NCI-H2227 (cell line): Measurements from ENCODE around the gene DNAJB8.

ENCODE experiments used
- DNase-seq: peaks from one replicate; lab custom pipeline; 2025; ENCODE audit not compliant: unreplicated experiment; lab: John Stamatoyannopoulos, UW

The DNAJB8 gene

DNA sequence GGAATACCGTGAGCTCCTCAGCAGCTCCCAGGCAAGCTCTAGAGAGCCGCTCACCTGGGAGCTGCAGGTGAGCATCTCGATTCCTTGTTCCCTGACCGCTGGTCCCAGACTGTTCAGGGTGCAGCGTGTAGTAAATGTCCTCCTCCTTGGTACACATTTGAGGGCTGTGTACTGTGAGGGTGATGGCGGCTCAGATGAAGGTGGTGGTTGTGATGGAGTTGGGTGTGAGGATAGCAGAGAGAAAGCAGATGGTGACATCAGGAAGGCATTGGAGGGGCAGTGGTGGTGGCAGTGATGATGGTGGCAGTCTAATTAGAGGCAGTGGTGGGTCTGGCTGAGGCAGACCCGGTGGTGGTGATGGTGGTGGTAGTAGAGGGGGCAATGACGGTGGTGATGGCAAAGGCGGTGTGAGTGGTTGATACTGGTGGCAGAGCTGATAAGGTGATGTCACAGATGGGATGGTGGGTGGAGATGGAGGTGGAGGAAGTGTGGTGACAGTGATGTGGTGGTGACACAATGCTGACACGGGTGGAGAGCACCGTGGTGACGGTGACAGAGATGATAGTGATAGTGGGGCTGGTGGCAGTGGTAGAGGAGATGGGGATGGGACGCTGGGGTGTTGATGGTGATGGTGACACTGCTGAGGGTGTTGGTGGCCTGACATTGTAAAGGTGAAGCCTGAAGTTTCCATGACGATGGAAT, at the start of gene DNAJB8:
Gene DNAJB8 (minus strand): TSS at position 51 of the 702 bp plus-strand sequence. CDS start 3,645 bp downstream, outside the sequence.
- no peak for DNase-seq

DNA sequence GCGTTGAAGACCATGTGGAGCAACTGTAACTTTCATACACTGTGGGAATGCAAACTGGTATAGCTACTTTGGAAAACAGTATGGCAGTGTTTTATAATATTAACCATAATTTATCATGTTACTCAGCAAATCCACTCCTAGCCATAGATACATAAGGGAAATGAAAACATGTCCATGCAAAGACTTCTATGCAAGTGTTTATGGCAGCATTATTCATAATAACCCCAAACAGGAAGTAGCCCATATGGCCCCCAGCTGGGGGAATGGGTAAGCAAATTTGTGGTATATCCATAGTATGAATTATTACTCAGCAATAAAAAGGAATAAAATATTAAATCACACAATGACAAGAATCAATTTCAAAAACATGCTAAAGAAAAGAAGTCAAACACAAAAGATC, 49.3 kb upstream of the DNAJB8 start:
- no peak for DNase-seq

DNA sequence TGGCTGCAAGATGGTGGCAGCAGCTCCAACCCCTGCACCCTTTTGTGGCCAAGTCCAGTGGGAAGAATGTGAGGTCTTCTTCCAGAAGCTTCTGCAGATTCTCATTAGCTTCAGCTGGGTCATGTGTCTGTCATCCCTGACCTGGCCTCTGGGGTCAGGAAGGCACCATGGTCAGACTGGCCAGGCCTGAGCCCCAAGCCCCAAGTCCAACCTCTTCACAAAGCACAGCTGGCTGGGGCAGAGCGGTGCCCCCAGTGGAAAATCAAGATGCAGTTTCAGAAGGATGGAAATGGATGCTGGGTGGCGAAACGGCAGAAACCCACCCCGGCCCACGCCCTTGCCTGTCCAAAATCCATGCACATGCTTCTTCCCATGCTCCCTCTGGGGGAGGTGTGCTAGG, 42.2 kb upstream of the DNAJB8 start:
- DNase-seq: no peak

DNA sequence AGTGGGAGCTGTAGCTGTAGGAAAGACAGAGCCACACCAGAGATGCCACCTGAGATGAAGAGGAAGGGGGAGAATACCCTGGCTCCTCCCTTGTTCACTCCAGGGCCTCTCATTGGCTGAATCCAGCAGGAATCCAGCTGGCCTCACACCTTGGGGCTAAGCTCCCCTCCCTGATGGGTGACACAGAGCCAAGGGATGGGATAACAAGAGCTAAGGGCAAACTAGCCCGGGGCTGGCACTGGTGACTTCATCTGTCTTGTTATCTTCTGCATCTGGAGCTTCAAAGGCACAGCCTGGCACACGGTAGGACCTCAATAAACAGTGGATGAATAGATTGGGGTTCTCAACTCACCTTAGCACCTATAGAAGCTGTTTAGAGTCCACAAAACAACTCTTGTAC, 40.1 kb upstream of the DNAJB8 start:
- no peak for DNase-seq

DNA sequence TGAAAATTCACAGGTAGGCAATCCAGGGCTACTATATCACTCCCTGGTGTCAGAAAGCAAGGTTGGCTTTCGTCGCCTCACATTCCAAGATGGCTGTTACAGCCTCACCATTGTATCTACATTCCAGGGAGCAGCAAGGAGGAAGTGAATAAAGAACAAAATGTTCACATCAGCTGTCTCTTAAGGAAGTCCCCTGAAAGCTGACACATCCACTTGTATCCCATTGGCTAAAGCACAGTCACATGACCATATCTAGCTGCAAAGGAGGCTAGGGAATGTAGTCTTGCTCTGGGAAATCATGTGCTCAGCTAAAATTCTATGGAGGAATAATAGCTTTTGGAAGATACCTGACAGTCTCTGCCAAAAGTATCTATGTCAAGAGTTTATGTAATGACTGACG, 39.1 kb upstream of the DNAJB8 start:
- DNase-seq: no peak

DNA sequence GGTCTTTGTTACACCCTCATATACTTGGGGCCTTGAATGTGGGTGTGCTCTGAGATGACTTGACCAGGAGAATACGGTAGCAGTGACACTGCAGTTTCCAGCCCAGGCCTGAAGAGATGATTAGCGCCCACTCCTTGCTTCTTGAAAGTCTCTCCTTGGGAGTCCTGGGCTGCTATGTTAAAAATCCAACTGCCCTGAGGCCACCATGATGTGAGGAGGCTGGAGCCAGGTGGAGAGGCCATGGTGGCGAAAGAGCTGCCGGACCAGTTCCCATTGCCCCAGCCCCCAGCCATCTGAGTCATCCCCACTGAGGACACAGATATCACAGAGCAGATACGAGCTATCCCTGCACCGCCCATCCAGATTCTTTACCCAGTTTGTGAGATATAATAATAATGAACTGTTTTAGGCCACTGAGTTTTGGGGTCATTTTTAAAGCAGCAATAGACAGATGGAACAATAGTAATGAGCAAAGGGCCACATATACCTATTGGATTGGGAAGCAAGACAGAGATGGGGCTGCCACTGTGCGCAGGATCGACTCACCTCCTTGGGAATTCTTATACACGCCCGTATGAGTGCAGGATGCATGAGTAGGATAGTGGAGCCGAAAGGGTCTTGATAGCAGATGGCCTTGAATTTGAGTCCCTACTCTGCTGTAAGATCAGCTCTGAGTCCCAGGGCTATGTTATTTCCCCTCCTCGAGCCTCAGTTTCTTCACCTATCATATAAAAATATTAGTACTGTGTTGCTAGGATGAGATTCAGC, 38.5 kb upstream of the DNAJB8 start:
- no peak for DNase-seq

DNA sequence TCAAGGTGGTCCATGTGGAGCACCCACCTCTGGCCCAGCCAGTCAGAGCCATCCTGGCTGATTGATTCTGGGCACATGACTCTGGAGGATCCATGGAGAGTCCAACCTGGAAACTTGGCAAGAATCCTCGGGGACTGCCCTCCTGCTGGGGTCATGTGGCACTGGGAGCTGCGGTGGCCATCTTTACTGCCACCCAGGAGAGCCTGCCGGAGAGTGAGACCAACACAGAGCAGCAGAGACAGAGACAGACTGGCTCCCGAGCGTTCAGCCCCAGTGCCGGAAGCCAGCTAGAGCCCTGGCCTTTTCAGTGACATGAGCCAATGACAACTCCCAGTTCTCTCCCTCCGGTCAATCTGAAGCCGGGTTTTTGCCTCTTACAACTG, 37.8 kb upstream of the DNAJB8 start:
- DNase-seq: no peak

DNA sequence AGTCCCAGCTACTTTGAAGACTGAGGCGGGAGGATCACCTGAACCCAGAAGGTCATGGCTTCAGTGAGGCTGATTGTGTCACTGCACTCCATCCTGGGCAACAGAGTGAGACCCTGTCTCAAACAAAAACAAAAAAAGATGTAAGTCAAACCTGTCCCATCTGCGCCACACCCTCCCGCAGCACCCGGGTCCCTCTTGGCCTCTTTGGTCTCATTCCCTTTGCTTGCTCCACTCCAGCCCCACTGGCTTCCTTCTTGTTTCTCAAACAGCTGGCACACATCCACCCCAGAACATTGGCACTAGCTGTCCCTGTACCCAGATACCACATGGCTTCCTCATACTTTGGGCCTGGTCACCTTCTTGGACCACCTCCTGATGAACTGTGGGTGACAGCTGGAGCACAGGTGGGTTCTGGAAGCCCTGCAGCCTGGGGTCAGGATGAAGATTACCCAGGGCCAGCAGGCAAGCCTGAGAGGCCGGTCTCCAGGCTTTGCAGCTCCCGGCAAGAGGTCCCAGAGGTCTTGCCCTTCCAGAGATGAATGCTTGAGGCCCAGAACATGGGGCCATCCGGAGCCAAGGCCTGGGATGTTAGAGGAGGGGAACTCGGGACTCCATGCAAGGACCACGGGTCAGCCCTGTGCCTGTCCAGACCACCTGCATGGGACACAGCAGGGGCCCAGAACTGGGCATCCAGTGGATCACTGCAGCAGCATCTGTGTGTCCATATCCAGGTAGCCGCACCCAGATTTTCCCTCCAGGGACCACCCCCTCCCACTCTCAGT, 37.3 kb upstream of the DNAJB8 start:
- no peak for DNase-seq

DNA sequence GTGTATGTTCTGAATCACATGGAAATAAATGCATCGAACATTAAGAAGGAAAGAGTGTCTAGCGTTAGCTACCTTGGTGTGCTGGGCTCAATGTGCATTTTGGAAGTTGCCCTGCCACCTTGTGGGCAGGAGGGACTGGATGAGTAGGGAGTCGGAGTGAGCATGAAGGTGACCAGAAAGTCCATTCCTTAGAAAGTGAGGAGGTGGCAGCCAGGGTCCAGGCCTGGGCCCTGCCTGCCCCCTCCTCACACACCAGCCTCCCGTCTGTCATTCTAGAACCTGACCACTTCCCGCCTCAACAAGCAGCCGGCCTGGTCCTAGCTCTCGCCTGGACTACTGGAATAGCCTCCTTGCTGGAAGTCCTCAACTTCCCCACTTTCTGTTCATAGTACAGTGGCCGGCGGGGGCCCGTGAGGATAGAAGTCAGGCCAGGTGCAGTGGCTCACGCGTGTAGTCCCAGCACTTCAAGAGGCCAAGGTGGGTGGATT, 36.5 kb upstream of the DNAJB8 start:
- DNase-seq: no peak

DNA sequence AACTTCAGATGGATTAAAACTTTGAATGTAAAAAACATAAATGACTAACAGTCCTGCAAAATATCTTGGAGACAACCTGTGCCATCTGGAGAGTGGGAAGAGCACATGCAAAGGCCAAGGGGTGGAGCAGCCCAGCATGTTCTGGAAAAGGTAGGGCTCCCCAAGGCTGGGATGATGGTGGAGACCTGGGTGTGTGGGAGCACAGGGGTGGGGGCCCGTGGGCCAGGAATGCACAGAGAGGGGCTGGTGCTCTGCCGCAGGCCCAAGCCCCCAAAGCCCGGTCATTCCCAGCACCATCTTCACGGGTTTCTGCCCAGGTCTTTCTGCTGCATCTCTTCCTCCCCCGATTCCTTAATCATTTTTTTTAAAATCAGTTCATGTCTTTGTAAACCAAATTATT, 36.0 kb upstream of the DNAJB8 start:
- no peak for DNase-seq

DNA sequence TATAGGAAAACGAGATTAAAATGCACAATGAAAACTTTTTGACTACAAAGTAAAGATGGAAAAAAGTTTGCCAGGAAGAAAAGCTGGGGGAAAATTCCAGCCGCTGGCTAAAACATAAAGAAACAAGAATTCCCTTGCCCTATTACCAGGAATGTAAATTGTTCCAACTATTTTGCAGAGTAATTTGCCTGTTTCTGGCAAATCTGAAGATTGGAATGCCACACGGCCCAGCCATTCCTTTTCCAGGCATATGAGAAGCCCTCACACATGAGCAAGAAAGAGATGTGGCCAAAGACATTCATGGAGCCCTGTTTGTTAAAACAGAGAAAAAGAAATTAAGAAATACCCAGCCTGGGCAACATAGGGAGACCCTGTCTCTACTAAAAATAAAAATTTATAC, 34.7 kb upstream of the DNAJB8 start:
- DNase-seq: no peak

DNA sequence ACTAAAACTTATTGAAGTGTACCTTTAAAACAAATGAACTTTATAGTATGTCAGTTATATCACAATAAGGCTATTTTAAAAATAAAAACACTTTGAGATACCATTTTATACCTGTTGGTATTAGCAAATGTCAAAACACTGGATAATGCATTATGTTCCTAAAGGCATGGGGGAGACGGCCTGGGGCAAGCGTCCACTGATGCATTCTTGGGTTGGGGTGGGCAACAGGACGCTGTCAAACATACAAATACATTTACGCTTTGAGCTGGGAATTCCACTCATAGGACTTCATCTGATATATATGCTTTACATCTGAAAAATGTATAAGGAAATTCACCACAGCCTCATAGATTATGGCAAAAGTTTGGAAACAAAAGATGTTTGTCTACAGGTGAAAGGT, 33.9 kb upstream of the DNAJB8 start:
- DNase-seq: no peak

DNA sequence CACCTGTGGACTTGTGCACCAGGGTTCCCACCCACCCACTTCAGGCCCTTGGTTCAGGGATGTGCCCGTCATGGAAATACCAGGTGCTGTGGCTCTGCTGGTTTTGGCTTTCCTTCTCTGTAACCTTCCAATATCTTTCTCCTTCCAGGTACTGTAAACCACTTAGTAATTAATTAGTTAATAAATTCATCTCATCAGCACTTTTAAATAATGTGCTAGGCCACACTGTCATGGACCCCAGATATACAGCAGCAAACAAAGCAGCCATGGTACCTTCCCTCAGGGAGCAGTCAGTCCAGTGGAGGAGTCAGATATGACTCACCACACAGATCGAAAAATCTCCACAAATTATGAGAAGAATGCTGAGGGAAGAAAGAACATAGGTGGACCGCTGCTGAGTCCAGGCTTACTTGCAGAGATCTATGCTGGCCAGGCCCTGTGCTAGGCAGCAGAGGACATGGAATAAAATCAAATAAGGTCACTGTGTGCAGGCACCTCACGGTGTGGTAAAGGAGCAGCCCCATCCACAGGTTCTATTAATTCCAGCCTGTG, 33.1 kb upstream of the DNAJB8 start:
- DNase-seq: no peak

DNA sequence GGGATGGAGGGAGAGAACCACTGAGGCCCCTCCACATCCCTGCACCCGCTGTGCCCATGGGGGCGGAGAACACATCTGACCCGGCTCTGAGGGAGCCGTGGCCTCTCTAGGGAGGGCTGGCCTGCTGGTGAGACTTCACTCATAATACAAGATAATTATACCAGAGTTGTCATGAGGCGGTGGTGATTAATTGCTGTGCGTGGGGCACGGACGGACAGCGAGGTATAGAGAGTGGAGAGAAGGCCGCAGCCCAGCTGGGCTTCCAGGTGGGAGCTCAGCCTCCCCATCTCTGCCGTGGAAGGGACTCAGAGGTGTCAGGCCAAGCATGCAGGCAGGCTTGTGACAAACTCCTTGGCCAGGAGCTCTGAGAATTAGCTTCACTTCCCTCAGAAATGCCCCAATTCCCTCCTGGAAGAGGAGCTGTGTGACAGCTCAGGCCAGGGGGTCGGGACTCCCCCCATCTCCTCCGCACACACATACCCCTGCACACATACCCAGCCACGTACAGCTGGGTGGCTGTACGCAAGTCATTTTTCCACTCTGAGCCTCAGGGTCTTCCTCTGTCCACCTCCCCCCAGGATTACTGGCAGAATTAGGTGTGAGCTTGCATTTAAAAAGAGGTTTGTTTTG, 32.3 kb upstream of the DNAJB8 start:
- DNase-seq: peak; percentile 31

DNA sequence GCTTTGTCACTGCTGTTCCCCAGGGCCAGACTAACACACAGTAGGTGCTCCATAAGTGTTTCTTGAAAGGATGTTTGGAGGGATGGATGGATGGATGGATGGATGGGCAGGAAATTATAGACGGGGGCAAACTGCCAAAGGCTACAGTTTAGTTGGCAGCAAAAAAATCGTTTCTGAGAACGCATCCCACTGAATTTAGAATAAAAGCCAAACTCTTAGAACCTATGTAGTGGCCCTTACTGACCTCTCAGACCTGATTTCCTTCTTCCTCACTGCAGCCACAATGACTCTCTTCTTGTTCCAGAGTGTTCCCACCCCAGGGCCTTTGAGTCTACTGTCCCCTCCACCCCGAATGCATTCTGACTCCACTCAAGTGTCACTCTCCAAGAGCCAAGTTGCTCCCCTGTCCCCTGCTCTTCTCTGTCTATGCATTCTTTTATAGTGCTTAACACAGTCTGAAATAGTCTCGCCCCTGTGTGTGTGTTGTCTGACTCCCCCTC, 31.5 kb upstream of the DNAJB8 start:
- no peak for DNase-seq

DNA sequence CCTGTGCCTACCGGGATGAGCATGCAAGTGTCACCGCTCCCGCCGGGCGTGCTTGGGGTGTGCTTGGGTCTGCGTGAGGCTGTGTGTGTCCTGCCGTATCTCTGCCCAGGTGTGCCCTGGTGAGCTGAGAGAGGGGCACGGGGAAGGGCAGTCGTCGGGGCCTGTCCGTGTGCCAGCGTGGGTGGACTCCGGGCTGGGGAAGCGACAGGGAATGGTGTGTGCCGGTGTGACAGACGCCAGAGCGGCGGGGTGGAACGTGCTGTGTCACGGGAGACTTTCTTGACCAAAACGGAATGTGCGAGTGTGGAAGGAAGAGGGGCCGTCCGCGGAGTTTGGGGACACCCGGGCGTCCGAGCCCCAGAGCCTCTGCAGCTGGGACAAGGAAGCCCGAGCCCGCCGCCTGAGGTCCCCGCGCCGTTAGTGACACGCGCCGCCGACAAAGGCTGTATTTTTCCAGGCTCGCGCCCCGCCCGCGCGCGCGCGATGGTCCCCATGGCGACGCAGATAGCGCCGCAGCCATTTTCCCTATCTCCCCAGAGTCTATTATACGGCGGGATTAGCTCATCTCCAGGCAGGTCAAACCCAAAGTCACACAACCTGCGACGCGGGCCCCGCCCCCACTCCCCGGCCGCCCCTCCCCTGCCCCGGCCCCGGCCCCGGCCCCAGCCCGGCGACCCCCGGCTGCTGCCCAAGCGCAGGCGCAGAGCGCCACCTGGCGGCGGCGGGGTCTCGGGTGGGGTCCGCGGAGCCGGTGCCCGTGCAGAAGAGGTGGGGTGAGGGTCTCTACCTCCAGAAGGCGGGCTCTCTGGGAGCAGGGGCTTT, 30.8 kb upstream of the DNAJB8 start:
- peak; percentile 76 for DNase-seq

DNA sequence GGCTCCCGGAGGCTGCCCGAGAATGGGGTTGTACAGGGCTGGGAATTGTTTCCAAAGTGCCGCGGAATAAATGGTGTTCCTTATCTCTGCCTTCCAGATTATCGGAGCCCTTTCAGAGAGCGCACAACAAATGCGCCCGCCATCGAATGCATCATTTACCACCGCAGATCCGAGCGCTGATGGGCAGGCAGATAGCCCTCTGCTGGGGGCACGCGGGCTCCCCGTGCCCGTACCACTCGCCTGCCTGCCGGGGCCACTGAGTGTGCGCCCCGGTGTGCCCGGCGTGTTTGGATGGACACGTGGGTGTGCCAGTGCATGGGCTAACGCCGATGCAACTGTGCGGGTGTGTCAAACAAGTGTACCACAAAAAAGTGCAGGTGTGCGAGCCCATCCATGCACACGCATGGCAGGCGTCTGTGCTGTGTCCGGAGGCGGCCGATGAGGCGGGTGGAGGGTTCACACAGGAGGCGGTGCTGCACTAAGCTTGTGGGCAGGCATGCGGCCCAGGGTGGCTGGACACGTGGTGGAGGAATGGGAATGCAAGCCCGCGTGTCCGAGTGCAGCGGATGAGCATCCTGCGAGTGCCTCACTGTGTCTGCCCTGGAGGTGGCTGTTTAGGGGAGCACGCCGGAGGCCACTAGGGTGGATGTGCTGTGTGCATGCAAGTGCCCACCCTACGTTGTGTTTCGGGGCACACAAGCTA, 30.1 kb upstream of the DNAJB8 start:
- no peak for DNase-seq

DNA sequence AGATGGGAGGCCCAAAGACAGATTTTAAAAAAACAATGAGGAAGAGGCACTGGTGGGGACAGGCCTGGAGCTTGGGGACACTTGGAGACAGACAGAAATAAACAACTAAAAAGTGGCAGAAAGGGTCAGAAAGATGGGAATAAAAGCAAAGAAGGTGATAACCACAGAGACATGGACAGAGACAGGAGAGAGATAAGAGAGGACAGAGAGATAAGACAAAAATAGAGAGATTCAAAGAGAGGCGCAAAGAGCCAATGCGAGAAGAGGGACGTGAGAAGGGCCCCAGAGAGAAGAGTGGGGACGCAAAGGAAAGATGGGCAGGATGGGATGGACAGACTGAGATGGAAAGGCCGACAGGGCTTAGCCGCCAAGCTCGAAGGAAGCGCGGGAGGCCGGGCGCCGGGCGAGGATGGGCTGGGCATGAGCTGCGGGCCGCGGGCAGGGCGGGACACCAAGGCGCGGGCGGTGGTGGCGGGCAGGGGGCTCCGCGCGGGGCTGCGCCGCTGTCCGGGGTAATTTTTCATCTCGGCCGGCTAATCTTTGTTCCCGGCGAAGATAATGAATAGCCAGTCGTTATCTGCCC, 29.4 kb upstream of the DNAJB8 start:
- DNase-seq: no peak

DNA sequence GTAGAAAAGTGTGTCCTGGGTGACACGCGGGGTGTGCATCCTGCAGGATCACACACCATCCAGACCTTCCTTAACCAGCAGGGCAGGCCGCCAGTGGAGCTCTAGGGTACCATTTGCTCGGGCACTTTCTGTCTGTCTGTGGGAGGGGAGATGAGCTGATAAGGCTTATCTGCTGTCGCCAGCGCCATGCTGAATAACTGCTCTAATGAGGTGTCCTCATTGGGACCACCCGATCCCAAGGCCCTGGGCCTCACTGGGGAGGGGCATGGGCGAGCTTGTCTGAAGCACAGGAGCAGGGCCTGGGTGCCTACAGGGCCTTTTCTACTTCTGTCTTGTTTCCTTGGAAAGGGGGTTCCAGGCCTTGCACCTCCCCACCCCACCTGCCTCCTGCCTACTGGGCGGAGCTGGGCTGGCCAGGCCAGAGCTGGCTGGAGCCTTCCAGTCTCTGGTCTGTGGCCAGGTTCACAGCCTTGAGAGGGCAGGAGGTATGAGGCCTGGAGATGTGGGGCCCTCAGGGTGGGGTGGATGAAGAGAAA, 28.8 kb upstream of the DNAJB8 start:
- DNase-seq: no peak
